Measurements from ENCODE around the gene FBN2.
"Not testable (repeated sequence)": the region's sequence is repeated elsewhere in the genome, so short reads cannot be mapped to it uniquely, and the experiment has no call there.

The FBN2 gene

GRCh38 chr5:128362370-128362769, 175.7 kb downstream of the FBN2 start:
- DNase-seq (ENCODE audit: low read depth in 2 of 2), result no peak

- DNase-seq (ENCODE audit: low read depth in 2 of 2), result no peak
Observed at GRCh38 chr5:128358826-128359225, 179.2 kb downstream of the FBN2 start.

- no peak for DNase-seq (ENCODE audit: low read depth in 2 of 2)
Observed at GRCh38 chr5:128357226-128357625, 180.8 kb downstream of the FBN2 start.

GRCh38 chr5:128355961-128356360, 182.1 kb downstream of the FBN2 start:
- DNase-seq (ENCODE audit: low read depth in 2 of 2), result no peak

GRCh38 chr5:128353441-128354107, 184.5 kb downstream of the FBN2 start:
- no peak for DNase-seq (ENCODE audit: low read depth in 2 of 2)

GRCh38 chr5:128350705-128351104, 187.3 kb downstream of the FBN2 start:
- DNase-seq (ENCODE audit: low read depth in 2 of 2), result no peak

- no peak for DNase-seq (ENCODE audit: low read depth in 2 of 2)
Observed at GRCh38 chr5:128349044-128349858, 188.8 kb downstream of the FBN2 start.

- no peak for DNase-seq (ENCODE audit: low read depth in 2 of 2)
Observed at GRCh38 chr5:128346038-128346437, 192.0 kb downstream of the FBN2 start.

GRCh38 chr5:128345247-128345646, 192.8 kb downstream of the FBN2 start:
- DNase-seq (ENCODE audit: low read depth in 2 of 2), result no peak

- DNase-seq (ENCODE audit: low read depth in 2 of 2), result no peak
Observed at GRCh38 chr5:128343168-128343567, 194.9 kb downstream of the FBN2 start.

- no peak for DNase-seq (ENCODE audit: low read depth in 2 of 2)
Observed at GRCh38 chr5:128341056-128341455, 197.0 kb downstream of the FBN2 start.

- DNase-seq (ENCODE audit: low read depth in 2 of 2), result no peak
Observed at GRCh38 chr5:128340648-128341047, 197.4 kb downstream of the FBN2 start.

GRCh38 chr5:128339585-128339984, 198.5 kb downstream of the FBN2 start:
- DNase-seq (ENCODE audit: low read depth in 2 of 2), result no peak

GRCh38 chr5:128338649-128339048, 199.4 kb downstream of the FBN2 start:
- DNase-seq (ENCODE audit: low read depth in 2 of 2), result no peak

GRCh38 chr5:128335339-128335738, 202.7 kb downstream of the FBN2 start:
- no peak for DNase-seq (ENCODE audit: low read depth in 2 of 2)

GRCh38 chr5:128334010-128334716, 203.9 kb downstream of the FBN2 start:
- no peak for DNase-seq (ENCODE audit: low read depth in 2 of 2)

- DNase-seq (ENCODE audit: low read depth in 2 of 2), result no peak
Observed at GRCh38 chr5:128331261-128331660, 206.8 kb downstream of the FBN2 start.

- DNase-seq (ENCODE audit: low read depth in 2 of 2), result no peak
Observed at GRCh38 chr5:128329386-128329939, 208.6 kb downstream of the FBN2 start.

GRCh38 chr5:128328446-128328845, 209.6 kb downstream of the FBN2 start:
- DNase-seq (ENCODE audit: low read depth in 2 of 2), result no peak

GRCh38 chr5:128328007-128328406, 210.0 kb downstream of the FBN2 start:
- DNase-seq (ENCODE audit: low read depth in 2 of 2), result no peak

- not testable (repeated sequence) for DNase-seq (ENCODE audit: low read depth in 2 of 2)
Observed at GRCh38 chr5:128321418-128321817, 216.6 kb downstream of the FBN2 start.

- no peak for DNase-seq (ENCODE audit: low read depth in 2 of 2)
Observed at GRCh38 chr5:128318691-128319090, 219.4 kb downstream of the FBN2 start.
